Duodenal mucosa (tissue), 2 donors: ENCODE results near the gene IER2.

Experiments used
- H3K27ac ChIP-seq: one replicate; pipeline ENCODE4 v1.7.0; 2013; ENCODE audit warnings: low read depth, low read length
- H3K27me3 ChIP-seq, 2 donors: one replicate each; pipeline ENCODE4 v1.7.0; 2013; ENCODE audit warnings: low read length in 2 of 2, control low read depth in 1 of 2; ENCODE audit not compliant: insufficient read depth in 2 of 2, control insufficient read depth in 1 of 2
- H3K36me3 ChIP-seq, 2 donors: one replicate each; pipeline ENCODE4 v1.7.0; 2013; ENCODE audit warnings: low read length in 2 of 2, control low read depth in 1 of 2; ENCODE audit not compliant: insufficient read depth in 2 of 2, control insufficient read depth in 1 of 2
- H3K4me1 ChIP-seq, 2 donors: one replicate each; pipeline ENCODE4 v1.7.0; 2013; ENCODE audit warnings: low read length in 2 of 2, control low read depth in 1 of 2; ENCODE audit not compliant: insufficient read depth in 2 of 2, control insufficient read depth in 1 of 2
- H3K4me3 ChIP-seq, 2 donors: one replicate each; pipeline ENCODE4 v1.7.0; 2013; ENCODE audit warnings: low read length in 2 of 2, low read depth in 1 of 2
- H3K9ac ChIP-seq, 2 donors: one replicate each; pipeline ENCODE4 v1.7.0; 2013; ENCODE audit warnings: low read length in 2 of 2, low read depth in 1 of 2
- H3K9me3 ChIP-seq, 2 donors: one replicate each; pipeline ENCODE4 v1.7.0; 2013; ENCODE audit warnings: low read length in 2 of 2, control low read depth in 1 of 2; ENCODE audit not compliant: control insufficient read depth in 1 of 2

IER2 gene

DNA sequence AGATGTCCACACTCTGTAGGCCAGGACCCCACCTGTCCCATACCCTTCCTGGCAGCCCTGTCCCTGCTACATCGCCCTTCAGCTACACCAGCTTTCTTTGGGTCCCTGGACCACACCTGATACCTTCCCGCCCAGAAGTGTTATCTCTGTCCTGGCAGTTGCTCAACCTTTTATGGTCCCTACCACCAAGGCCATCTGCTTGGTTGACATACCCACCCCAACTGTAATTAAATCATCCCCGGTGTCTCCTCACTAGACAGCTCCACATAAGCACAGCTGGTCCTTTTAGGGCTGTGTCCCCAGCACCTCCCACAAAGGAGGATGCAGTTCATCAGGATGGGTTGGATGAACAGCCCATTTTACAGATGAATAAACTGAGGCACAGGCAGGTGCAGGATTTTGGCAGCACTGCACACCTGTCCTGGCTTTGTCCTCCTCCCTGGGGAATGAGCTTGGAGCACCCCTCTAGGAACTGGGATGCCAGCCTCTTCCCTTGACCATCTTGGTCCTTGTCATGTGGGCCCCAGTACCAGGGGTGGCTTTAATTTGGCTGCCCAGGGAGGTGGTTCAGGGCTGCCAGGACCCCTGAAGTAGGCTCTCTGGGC is 19.2 kb upstream of the IER2 start:
- Histone ChIP-seq H3K27ac (no peak overlapping the region), H3K4me1 (peaks cover 0 to 3% of the 10 kb centered on the region in 2 donors)

DNA sequence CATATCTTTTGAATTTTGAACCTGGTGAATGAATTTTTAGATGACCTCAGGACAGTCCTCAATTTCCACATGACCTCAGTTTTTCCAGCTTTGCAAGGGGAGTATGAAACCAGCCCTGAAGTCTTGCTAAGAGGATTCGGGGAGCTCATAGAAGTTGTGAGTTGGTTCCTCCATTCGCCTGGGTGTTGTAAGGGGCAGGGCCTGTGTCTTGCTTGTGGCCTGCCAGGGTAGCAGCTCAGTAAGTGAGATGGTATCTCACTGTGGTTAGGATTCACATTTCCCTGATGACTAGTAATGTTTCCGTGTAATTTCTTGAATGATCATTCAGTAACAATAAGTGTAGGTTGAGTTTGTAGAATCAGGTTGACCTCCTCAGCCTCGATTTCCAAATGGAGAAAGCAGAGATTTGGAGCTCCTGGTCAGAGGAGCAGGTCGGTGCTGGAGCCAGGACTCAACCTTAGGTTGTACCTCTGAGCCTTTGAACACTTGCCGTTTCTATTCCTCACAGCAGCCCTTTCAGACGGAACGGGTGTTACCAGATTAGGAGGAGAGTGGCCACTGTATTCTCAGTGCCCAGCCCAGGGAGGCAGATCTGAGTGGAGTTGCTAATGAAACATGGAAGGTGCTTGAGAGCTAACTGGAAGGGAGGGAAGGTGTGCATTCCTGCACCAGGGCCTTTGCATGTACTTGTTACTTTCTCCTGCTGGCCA is 17.6 kb upstream of the IER2 start:
- Histone ChIP-seq H3K36me3 (peaks cover 13 to 32% of the 10 kb centered on the region in 2 donors), H3K4me3 (no peak overlapping the region), H3K9me3 (no peaks in the 10 kb centered on the region), H3K4me1 (peaks cover 0 to 3% of the 10 kb centered on the region in 2 donors), H3K27me3 (no peaks in the 10 kb centered on the region), H3K27ac (no peak overlapping the region), H3K9ac (no peak overlapping the region)

More for the DNA sequence above, 19.2 kb upstream of the IER2 start:
- no peak overlapping the region for H3K4me3 ChIP-seq
- no peaks in the 10 kb centered on the region for H3K27me3 ChIP-seq
- no peak overlapping the region for H3K9ac ChIP-seq
- H3K9me3 ChIP-seq, result no peaks in the 10 kb centered on the region
- H3K36me3 ChIP-seq, result peaks cover 2 to 21% of the 10 kb centered on the region in 2 donors

DNA sequence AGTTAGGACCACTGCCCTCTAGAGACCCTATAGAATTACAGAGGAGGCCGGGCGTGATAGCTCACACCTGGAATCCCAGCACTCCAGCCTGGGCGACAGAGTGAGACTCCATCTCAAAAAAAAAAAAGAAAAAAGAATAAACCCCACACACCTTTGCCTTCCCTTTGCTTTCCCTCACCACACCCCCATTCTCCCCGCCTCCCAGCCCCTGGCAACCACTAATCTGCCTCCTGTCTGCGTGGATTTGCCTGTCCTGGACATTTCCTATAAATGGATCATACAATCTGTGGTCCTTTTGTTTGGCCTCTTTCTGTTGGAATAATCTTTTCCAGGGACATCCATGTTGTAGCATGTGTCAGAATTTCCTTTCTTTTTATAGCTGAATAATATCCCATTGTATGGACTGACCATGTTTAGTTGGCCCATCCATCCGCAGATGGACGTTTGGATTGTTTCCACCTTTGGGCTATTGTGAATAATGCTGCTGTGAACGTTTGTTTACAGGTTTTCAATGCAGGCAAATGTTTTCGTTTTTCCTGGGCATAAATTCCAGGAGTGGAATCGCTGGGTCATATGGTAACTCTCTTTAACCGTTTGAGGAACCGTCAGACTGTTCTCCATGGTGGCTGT is 16.9 kb upstream of the IER2 start:
- no peak overlapping the region for H3K4me3 ChIP-seq
- H3K27ac ChIP-seq, result no peak overlapping the region
- H3K4me1 ChIP-seq, result peaks cover 0 to 3% of the 10 kb centered on the region in 2 donors
- H3K9ac ChIP-seq, result no peak overlapping the region
- H3K27me3 ChIP-seq, result no peaks in the 10 kb centered on the region
- peaks cover 20 to 40% of the 10 kb centered on the region in 2 donors for H3K36me3 ChIP-seq
- H3K9me3 ChIP-seq, result no peaks in the 10 kb centered on the region

DNA sequence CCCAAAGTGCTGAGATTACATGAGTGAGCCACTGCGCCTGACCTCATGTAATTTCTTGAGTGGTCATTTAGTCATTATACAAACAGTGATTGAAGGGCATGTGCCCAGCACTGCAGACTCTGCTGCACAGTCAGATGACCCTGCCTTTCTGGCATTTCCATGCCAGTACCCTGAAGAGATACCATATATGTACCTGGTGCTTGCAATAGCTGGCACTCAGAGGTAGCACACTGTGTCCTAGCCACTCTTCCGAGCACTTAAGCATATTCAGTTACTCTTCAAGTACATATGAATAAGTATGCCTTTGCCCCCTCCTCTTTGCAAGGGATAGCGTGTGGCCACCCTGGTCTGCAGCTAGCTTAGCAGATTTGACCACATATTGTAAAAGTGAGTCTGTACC is 15.6 kb upstream of the IER2 start:
- H3K27me3 ChIP-seq, result no peaks in the 10 kb centered on the region
- no peak overlapping the region for H3K27ac ChIP-seq
- peaks cover 0 to 3% of the 10 kb centered on the region in 2 donors for H3K4me1 ChIP-seq
- peaks cover 22 to 44% of the 10 kb centered on the region in 2 donors for H3K36me3 ChIP-seq
- H3K4me3 ChIP-seq, result no peak overlapping the region
- no peak overlapping the region for H3K9ac ChIP-seq
- no peaks in the 10 kb centered on the region for H3K9me3 ChIP-seq

DNA sequence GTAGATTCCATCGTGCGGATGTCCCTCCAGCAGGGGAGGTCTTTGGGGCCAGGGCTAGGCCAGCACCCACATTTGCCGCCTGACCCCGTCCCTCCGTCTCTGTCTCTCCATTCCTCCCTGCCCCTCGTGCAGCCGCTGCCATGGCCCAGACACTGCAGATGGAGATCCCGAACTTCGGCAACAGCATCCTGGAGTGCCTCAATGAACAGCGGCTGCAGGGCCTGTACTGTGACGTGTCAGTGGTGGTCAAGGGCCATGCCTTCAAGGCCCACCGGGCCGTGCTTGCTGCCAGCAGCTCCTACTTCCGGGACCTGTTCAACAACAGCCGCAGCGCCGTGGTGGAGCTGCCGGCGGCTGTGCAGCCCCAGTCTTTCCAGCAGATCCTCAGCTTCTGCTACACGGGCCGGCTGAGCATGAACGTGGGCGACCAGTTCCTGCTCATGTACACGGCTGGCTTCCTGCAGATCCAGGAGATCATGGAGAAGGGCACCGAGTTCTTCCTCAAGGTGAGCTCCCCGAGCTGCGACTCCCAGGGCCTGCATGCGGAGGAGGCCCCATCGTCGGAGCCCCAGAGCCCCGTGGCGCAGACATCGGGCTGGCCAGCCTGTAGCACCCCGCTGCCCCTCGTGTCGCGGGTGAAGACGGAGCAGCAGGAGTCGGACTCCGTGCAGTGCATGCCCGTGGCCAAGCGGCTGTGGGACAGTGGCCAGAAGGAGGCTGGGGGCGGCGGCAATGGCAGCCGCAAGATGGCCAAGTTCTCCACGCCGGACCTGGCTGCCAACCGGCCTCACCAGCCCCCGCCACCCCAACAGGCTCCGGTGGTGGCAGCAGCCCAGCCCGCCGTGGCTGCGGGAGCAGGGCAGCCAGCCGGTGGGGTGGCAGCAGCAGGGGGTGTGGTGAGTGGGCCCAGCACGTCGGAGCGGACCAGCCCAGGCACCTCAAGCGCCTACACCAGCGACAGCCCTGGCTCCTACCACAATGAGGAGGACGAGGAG is 14.8 kb upstream of the IER2 start:
- Histone ChIP-seq H3K27ac (no peak overlapping the region), H3K9me3 (no peaks in the 10 kb centered on the region), H3K36me3 (peaks cover 22 to 44% of the 10 kb centered on the region in 2 donors), H3K4me1 (peaks cover 0 to 3% of the 10 kb centered on the region in 2 donors), H3K4me3 (no peak overlapping the region), H3K9ac (no peak overlapping the region), H3K27me3 (no peaks in the 10 kb centered on the region)

DNA sequence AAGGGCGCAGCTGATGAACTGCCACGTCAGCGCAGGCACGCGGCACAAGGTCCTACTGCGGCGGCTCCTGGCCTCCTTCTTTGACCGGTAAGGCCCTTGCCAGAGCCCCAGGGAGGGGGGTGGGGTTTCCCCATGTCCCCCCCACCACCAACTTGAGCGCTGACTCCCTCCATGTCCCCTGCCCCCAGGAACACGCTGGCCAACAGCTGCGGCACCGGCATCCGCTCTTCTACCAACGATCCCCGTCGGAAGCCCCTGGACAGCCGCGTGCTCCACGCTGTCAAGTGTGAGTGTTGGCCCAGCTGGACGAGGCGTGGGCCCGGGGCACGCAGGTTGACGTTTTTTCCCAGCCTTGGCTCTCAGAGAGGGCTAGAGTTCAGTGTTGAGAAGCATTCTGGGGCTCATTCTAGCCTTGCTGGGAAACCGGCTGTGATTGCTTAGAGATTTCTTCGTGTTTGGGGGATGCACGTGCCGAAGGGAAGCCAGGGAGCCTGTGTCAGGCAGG is 12.9 kb upstream of the IER2 start:
- Histone ChIP-seq H3K27ac (no peak overlapping the region), H3K4me1 (peaks cover 0 to 3% of the 10 kb centered on the region in 2 donors), H3K4me3 (no peak overlapping the region), H3K9me3 (no peaks in the 10 kb centered on the region), H3K36me3 (peaks cover 22 to 44% of the 10 kb centered on the region in 2 donors), H3K9ac (no peak overlapping the region), H3K27me3 (no peaks in the 10 kb centered on the region)

DNA sequence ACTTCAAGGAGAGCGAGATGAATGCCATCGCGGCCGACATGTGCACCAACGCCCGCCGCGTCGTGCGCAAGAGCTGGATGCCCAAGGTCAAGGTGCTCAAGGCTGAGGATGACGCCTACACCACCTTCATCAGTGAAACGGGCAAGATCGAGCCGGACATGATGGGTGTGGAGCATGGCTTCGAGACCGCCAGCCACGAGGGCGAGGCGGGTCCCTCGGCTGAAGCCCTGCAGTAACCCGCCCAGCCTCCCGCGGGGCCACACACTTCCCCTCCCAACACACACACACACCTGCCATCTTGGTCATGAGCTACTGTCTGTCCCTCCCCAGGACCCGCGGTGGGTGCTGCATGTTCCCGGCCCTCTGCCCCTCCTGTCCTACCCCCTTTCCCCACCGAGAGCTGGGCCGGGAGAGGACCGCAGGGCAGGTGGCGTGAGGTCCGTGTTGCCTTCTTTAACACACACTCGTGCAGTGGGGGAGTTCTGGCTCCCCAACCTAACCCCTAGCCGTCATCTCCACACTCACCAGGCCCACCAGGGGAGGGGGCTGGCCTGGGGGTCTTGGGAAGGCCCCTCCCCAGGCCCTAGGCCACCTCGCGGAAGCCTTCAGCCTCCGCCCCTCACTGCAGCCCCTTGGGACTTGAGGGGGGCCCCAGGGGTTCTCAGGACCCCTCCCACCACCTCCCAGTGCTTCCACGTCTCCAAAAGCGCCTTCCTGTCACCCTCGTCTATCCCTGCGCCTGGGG is 11.9 kb upstream of the IER2 start:
- no peaks in the 10 kb centered on the region for H3K9me3 ChIP-seq
- H3K27ac ChIP-seq, result no peak overlapping the region
- H3K4me3 ChIP-seq, result no peak overlapping the region
- H3K4me1 ChIP-seq, result peaks cover 0 to 3% of the 10 kb centered on the region in 2 donors
- H3K36me3 ChIP-seq, result peaks cover 22 to 44% of the 10 kb centered on the region in 2 donors
- no peak overlapping the region for H3K9ac ChIP-seq
- H3K27me3 ChIP-seq, result no peaks in the 10 kb centered on the region

DNA sequence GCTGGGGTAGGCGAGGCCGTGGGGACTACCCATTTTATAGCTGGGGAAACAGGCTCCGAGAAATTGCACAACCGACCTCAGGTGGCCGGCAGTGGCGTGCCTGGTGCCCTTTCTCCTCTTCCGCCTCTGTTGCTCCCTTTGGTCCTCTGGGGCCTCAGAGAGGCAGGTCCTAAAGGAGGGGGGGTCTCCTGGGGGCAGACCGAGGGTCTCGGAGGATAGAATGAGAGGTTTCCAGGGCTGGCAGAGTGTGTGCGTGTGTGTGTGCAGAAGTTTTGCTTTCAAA is 11.4 kb upstream of the IER2 start:
- H3K27me3 ChIP-seq, result no peaks in the 10 kb centered on the region
- H3K36me3 ChIP-seq, result peaks cover 22 to 46% of the 10 kb centered on the region in 2 donors
- no peak overlapping the region for H3K27ac ChIP-seq
- H3K9ac ChIP-seq, result no peak overlapping the region
- peaks cover 0 to 4% of the 10 kb centered on the region in 2 donors for H3K4me1 ChIP-seq
- no peaks in the 10 kb centered on the region for H3K9me3 ChIP-seq
- H3K4me3 ChIP-seq, result no peak overlapping the region

DNA sequence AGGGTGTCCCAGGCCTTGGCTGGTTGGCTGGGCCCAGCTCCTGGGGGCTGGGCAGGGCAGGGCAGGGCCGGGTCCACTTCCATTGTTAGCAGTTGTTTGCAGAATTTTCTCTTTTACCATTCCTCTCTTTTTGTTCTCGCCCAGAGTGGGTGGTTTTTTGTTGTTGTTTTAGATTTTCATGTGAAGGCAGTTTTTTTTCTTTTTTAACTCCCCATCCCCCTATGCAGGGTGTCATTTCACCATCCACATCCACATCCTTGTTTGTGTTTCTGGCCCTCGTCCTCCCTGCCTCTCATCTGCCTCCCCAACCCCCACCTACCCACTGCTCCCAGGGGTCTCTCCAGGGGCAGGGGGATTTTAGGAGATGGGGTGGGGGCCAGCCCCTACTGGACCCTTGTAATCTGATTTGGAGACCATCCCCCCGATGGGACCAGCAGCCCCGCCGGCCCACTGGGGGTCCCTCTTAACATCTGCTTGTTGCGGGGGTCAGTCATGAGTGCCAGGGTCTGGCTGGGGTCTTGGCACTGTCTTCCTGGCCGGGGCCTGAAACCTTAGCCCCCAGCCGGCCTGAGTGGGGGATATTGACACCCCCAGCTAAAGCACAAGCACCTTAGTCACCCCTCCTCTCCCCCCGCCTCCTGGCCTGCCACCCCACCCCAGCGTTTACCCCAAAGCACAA is 10.4 kb upstream of the IER2 start:
- Histone ChIP-seq H3K9ac (no peak overlapping the region), H3K27ac (no peak overlapping the region), H3K36me3 (peaks cover 22 to 51% of the 10 kb centered on the region in 2 donors), H3K4me1 (peaks cover 0 to 4% of the 10 kb centered on the region in 2 donors), H3K4me3 (no peak overlapping the region), H3K9me3 (no peaks in the 10 kb centered on the region), H3K27me3 (no peaks in the 10 kb centered on the region)
